Measurements from ENCODE around the gene MACO1. TPM values are rescaled to one million over a fixed set of nuclear protein-coding genes. Genes with fewer than 3 reads are reported as not detected.

MACO1 gene
- total RNA-seq, 1 experiment from 2014 or later = 16.3 TPM

- H2BK12ac ChIP-seq (ENCODE audit: insufficient read length, low read depth, low read length) = no peak overlapping the region
- H2AK5ac ChIP-seq (ENCODE audit: insufficient read length, low read length) = no peak overlapping the region
- no peak overlapping the region for H3K9ac ChIP-seq (ENCODE audit: extremely low read depth, insufficient read length, low read length)
- no peak overlapping the region for H3K4ac ChIP-seq (ENCODE audit: low read depth, low read length)
- H3K79me1 ChIP-seq (ENCODE audit: insufficient read depth, low read depth, low read length, poor library complexity, severe bottlenecking) = peaks cover 3% of the 10 kb centered on the region
- H3K9me3 Mint-ChIP-seq = no peaks in the 10 kb centered on the region
- no peak overlapping the region for H3K14ac ChIP-seq (ENCODE audit: insufficient read depth, low read length)
- no peak overlapping the region for H3K27ac ChIP-seq (ENCODE audit: insufficient read length, low read depth, low read length)
- H2BK5ac ChIP-seq (ENCODE audit: insufficient read length, low read length) = no peak overlapping the region
- WGBS (ENCODE audit: extremely low coverage, insufficient read length, low lambda C conversion rate) = no CpG with 5 or more reads among the region's 4 CpGs
- no peaks in the 10 kb centered on the region for H3K27me3 ChIP-seq (ENCODE audit: insufficient read depth, low read length)
- H3K4me3 Mint-ChIP-seq = no peak overlapping the region
- TF ChIP-seq, protein P1, sequence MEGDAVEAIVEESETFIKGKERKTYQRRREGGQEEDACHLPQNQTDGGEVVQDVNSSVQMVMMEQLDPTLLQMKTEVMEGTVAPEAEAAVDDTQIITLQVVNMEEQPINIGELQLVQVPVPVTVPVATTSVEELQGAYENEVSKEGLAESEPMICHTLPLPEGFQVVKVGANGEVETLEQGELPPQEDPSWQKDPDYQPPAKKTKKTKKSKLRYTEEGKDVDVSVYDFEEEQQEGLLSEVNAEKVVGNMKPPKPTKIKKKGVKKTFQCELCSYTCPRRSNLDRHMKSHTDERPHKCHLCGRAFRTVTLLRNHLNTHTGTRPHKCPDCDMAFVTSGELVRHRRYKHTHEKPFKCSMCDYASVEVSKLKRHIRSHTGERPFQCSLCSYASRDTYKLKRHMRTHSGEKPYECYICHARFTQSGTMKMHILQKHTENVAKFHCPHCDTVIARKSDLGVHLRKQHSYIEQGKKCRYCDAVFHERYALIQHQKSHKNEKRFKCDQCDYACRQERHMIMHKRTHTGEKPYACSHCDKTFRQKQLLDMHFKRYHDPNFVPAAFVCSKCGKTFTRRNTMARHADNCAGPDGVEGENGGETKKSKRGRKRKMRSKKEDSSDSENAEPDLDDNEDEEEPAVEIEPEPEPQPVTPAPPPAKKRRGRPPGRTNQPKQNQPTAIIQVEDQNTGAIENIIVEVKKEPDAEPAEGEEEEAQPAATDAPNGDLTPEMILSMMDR (conservative IDR thresholded peaks at IDR 0.05) = no peak
- H3K4me1 ChIP-seq (ENCODE audit: insufficient read depth, low read length) = no peaks in the 10 kb centered on the region
- no peaks in the 10 kb centered on the region for H3K36me3 Mint-ChIP-seq (ENCODE audit: insufficient read depth in 1 of 3, low read depth in 3 of 3)
- no peaks in the 10 kb centered on the region for H3K27me3 Mint-ChIP-seq (ENCODE audit: low read depth)
- no peaks in the 10 kb centered on the region for H3K79me2 ChIP-seq (ENCODE audit: insufficient read depth, low read length)
- H4K91ac ChIP-seq (ENCODE audit: insufficient read length, low read depth, low read length) = no peak overlapping the region
- no peak overlapping the region for H3K27ac Mint-ChIP-seq
- no peak overlapping the region for H3K4me2 ChIP-seq (ENCODE audit: insufficient read depth, insufficient read length, low read length)
- H4K20me1 ChIP-seq (ENCODE audit: control insufficient read depth, insufficient read depth, insufficient read length) = no peaks in the 10 kb centered on the region
- H4K8ac ChIP-seq (replicated peaks; ENCODE audit: insufficient read length, low read depth, low read length) = no peak overlapping the region
- no peak overlapping the region for H3K18ac ChIP-seq (ENCODE audit: insufficient read length, low read depth, low read length)
- no peak overlapping the region for H2BK20ac ChIP-seq (ENCODE audit: low read depth, low read length, poor library complexity, severe bottlenecking)
- no peak overlapping the region for H2BK120ac ChIP-seq (ENCODE audit: low read depth, low read length, poor library complexity, severe bottlenecking)
- H3T11ph ChIP-seq (ENCODE audit: low read length) = no peak overlapping the region
- no peak overlapping the region for H2AFZ ChIP-seq (ENCODE audit: low read length)
- no peak overlapping the region for H3K23ac ChIP-seq (ENCODE audit: insufficient read length, low read depth, low read length)
- DNase-seq = no peak
- no peak overlapping the region for H4K5ac ChIP-seq (ENCODE audit: insufficient read length, low read depth, low read length)
- no peak overlapping the region for H2BK15ac ChIP-seq (ENCODE audit: low read depth, low read length)
- no peaks in the 10 kb centered on the region for H3K9me3 ChIP-seq (ENCODE audit: control insufficient read depth, low read depth, low read length)
- H3K56ac ChIP-seq (ENCODE audit: insufficient read length, low read depth, low read length) = no peak overlapping the region
- peaks cover 3% of the 10 kb centered on the region for H3K23me2 ChIP-seq (ENCODE audit: insufficient read length, low read depth, low read length, poor library complexity, severe bottlenecking)
- peaks cover 8 to 13% of the 10 kb centered on the region in 2 experiments for H3K4me1 Mint-ChIP-seq
Measured at GRCh38 chr1:25435397-25436108, 4.9 kb downstream of the MACO1 start.
